H1 (cell line): ENCODE measurements around the gene PEX14. TPM values are rescaled to one million over a fixed set of nuclear protein-coding genes. Genes with fewer than 3 reads are reported as not detected.

ENCODE experiments used
- FOSL1 ChIP-seq: IDR thresholded peaks from 2 replicates; pipeline ENCODE4 v1.6.1; 2011; ENCODE audit warnings: mild to moderate bottlenecking, low read depth, low read length, moderate library complexity; ENCODE audit not compliant: insufficient read depth
- JUN ChIP-seq: IDR thresholded peaks from 2 replicates; pipeline ENCODE4 v1.6.1; 2011; ENCODE audit warnings: low read depth, mild to moderate bottlenecking, improper control_type of control experiment, low read length
- NRF1 ChIP-seq: IDR thresholded peaks from 2 replicates; pipeline ENCODE4 v1.6.1; 2011; ENCODE audit warnings: mild to moderate bottlenecking, low read depth, low read length, improper control_type of control experiment
- polyA plus RNA-seq, 7 experiments: library from polyadenylated mRNA; depleted of rRNA in 3 of 7; stranded (reverse) in 5 of 7; unstranded in 2 of 7; fragments of >200 nt in 5 of 7; fragments of 200-250 nt in 2 of 7; gene quantifications; 1 replicate in 5 of 7; 2 replicates in 1 of 7; 4 replicates in 1 of 7; pipeline versions ENCODE4 v1.2.1 to v1.2.3, GENCODE V29; 2011 to 2013; ENCODE audit warnings: missing spikeins in 2 of 7, mixed read lengths in 2 of 7
- total RNA-seq: library from RNA; stranded (reverse); fragmentation: NEBNext Ultra II Directional; extraction: Animal tissue kit (Norgen Biotek cat#: 25700); gene quantifications from 2 replicates; pipeline ENCODE4 v1.2.1, GENCODE V29; 2021
- TF ChIP-seq, protein P1 (sequence below): fragments of 300-600 bp; sonication (generic); IDR thresholded peaks from 2 replicates; pipeline ENCODE4 v1.7.1; 2012; ENCODE audit warnings: low read length, moderate library complexity, mild to moderate bottlenecking, inconsistent platforms; ENCODE audit not compliant: insufficient replicate concordance
- TF ChIP-seq, protein P2 (sequence below), 3 experiments: IDR thresholded peaks; 1 replicate in 2 of 3; 2 replicates in 1 of 3; pipeline versions ENCODE4 v1.5.1 to v1.6.1; 2011; ENCODE audit warnings: low read length in 3 of 3, mild to moderate bottlenecking in 3 of 3, inconsistent platforms in 2 of 3, low read depth in 1 of 3, moderate library complexity in 1 of 3; ENCODE audit not compliant: insufficient read depth in 1 of 3; ENCODE audit errors: control extremely low read depth in 1 of 3
- TF ChIP-seq, protein P3 (sequence below): IDR thresholded peaks from 2 replicates; pipeline ENCODE4 v1.6.1; 2012; ENCODE audit warnings: inconsistent platforms

PEX14 gene
- total and polyA plus RNA-seq, 2 of the 8 experiments (the other 6 are each of a cell fraction or from before 2014, with no cell fraction given) = 13.0 to 19.8 TPM

DNA sequence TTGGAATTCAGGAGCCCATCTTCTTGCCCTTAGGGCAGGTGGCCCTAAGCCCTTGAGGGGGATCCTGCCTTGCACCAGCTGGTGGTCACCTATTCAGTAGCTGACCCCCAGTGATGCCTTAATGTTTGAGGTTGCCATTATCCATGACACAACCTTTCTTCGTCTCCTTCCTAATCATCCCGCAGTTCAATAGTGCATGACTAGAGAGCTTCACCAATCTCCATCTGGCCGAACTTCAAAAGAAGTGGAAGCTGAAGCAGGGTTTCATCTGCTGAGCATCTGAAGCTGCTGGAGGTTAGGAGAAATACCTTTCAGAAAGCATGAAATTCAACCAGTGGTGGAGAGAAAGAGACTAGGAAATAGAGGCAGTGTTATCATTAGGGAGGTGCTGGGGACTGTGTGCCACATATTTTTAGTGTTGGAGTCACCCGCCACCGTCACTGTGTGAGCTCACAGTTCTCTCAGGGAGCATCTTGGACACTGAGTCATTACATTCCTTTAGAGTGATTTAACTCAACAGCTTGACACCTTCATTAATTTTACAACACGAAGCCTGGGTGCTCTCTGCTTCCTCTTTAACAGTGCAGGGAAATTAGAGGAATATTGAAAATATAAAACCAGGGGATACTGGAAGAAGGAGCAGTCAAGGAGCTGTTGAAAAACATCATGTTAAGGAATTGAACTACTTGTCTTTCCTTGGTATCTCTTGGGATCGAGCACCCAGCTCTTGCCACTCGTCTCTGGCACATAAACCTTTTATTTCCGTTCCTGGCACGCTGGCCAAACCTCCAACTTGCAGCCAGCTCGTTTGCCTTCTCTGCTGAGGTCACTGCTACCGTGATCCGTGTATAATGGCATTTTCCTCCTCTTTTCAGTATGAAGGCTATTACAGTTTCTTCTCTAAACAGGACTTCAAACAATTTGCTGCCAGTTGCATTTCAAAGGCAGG, 53.6 kb downstream of the PEX14 start (continued):
- TF ChIP-seq, protein P1, sequence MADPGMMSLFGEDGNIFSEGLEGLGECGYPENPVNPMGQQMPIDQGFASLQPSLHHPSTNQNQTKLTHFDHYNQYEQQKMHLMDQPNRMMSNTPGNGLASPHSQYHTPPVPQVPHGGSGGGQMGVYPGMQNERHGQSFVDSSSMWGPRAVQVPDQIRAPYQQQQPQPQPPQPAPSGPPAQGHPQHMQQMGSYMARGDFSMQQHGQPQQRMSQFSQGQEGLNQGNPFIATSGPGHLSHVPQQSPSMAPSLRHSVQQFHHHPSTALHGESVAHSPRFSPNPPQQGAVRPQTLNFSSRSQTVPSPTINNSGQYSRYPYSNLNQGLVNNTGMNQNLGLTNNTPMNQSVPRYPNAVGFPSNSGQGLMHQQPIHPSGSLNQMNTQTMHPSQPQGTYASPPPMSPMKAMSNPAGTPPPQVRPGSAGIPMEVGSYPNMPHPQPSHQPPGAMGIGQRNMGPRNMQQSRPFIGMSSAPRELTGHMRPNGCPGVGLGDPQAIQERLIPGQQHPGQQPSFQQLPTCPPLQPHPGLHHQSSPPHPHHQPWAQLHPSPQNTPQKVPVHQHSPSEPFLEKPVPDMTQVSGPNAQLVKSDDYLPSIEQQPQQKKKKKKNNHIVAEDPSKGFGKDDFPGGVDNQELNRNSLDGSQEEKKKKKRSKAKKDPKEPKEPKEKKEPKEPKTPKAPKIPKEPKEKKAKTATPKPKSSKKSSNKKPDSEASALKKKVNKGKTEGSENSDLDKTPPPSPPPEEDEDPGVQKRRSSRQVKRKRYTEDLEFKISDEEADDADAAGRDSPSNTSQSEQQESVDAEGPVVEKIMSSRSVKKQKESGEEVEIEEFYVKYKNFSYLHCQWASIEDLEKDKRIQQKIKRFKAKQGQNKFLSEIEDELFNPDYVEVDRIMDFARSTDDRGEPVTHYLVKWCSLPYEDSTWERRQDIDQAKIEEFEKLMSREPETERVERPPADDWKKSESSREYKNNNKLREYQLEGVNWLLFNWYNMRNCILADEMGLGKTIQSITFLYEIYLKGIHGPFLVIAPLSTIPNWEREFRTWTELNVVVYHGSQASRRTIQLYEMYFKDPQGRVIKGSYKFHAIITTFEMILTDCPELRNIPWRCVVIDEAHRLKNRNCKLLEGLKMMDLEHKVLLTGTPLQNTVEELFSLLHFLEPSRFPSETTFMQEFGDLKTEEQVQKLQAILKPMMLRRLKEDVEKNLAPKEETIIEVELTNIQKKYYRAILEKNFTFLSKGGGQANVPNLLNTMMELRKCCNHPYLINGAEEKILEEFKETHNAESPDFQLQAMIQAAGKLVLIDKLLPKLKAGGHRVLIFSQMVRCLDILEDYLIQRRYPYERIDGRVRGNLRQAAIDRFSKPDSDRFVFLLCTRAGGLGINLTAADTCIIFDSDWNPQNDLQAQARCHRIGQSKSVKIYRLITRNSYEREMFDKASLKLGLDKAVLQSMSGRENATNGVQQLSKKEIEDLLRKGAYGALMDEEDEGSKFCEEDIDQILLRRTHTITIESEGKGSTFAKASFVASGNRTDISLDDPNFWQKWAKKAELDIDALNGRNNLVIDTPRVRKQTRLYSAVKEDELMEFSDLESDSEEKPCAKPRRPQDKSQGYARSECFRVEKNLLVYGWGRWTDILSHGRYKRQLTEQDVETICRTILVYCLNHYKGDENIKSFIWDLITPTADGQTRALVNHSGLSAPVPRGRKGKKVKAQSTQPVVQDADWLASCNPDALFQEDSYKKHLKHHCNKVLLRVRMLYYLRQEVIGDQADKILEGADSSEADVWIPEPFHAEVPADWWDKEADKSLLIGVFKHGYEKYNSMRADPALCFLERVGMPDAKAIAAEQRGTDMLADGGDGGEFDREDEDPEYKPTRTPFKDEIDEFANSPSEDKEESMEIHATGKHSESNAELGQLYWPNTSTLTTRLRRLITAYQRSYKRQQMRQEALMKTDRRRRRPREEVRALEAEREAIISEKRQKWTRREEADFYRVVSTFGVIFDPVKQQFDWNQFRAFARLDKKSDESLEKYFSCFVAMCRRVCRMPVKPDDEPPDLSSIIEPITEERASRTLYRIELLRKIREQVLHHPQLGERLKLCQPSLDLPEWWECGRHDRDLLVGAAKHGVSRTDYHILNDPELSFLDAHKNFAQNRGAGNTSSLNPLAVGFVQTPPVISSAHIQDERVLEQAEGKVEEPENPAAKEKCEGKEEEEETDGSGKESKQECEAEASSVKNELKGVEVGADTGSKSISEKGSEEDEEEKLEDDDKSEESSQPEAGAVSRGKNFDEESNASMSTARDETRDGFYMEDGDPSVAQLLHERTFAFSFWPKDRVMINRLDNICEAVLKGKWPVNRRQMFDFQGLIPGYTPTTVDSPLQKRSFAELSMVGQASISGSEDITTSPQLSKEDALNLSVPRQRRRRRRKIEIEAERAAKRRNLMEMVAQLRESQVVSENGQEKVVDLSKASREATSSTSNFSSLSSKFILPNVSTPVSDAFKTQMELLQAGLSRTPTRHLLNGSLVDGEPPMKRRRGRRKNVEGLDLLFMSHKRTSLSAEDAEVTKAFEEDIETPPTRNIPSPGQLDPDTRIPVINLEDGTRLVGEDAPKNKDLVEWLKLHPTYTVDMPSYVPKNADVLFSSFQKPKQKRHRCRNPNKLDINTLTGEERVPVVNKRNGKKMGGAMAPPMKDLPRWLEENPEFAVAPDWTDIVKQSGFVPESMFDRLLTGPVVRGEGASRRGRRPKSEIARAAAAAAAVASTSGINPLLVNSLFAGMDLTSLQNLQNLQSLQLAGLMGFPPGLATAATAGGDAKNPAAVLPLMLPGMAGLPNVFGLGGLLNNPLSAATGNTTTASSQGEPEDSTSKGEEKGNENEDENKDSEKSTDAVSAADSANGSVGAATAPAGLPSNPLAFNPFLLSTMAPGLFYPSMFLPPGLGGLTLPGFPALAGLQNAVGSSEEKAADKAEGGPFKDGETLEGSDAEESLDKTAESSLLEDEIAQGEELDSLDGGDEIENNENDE = no peak
- TF ChIP-seq FOSL1 (no peak), JUN (no peak), NRF1 (no peak)
- TF ChIP-seq, protein P2, sequence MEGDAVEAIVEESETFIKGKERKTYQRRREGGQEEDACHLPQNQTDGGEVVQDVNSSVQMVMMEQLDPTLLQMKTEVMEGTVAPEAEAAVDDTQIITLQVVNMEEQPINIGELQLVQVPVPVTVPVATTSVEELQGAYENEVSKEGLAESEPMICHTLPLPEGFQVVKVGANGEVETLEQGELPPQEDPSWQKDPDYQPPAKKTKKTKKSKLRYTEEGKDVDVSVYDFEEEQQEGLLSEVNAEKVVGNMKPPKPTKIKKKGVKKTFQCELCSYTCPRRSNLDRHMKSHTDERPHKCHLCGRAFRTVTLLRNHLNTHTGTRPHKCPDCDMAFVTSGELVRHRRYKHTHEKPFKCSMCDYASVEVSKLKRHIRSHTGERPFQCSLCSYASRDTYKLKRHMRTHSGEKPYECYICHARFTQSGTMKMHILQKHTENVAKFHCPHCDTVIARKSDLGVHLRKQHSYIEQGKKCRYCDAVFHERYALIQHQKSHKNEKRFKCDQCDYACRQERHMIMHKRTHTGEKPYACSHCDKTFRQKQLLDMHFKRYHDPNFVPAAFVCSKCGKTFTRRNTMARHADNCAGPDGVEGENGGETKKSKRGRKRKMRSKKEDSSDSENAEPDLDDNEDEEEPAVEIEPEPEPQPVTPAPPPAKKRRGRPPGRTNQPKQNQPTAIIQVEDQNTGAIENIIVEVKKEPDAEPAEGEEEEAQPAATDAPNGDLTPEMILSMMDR (IDR thresholded peaks at IDR 0.05; ENCODE audit: control extremely low read depth in 1 of 3, insufficient read depth in 1 of 3, low read depth in 1 of 3, low read length in 3 of 3) = no peak
- TF ChIP-seq, protein P3, sequence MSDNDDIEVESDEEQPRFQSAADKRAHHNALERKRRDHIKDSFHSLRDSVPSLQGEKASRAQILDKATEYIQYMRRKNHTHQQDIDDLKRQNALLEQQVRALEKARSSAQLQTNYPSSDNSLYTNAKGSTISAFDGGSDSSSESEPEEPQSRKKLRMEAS = no peak
